H1 (cell line): Measurements from ENCODE around the gene PPARA. TPM values are rescaled to one million over a fixed set of nuclear protein-coding genes. Genes with fewer than 3 reads are reported as not detected.

Experiments
- CTCF ChIA-PET: fragments of 300-600 bp; sonication (Branson Sonifier 250); formaldehyde crosslinking; loops from one replicate; lab custom pipeline; 2021; ENCODE audit not compliant: partially characterized antibody; lab: Charles Lee
- POLR2A ChIA-PET: fragments of 300-600 bp; sonication (Branson Sonifier 250); formaldehyde crosslinking; loops from one replicate; lab custom pipeline; 2021; ENCODE audit warnings: inconsistent platforms; ENCODE audit not compliant: partially characterized antibody; lab: Charles Lee
- DNase-seq, 2 experiments: peaks; one replicate each; pipeline versions ENCODE4 v3.0.0 to v3.0.0-alpha.2; 2010 to 2022; ENCODE audit warnings: low spot score in 2 of 2, low read depth in 1 of 2, mixed read lengths in 1 of 2
- FAIRE-seq: peaks from 2 replicates; lab custom pipeline; 2011; peaks lifted over from hg19 to GRCh38; lab: Jason Lieb, UNC
- H2AFZ ChIP-seq: 2 replicates; pipeline ENCODE4 v1.8.1; 2012; ENCODE audit warnings: low read length, inconsistent platforms
- H2AK5ac ChIP-seq: 2 replicates; pipeline ENCODE4 v1.6.1; 2013; ENCODE audit warnings: low read depth, low read length
- H2BK120ac ChIP-seq: replicated peaks from 2 replicates; pipeline ENCODE3; 2013; ENCODE audit warnings: low read depth, low read length, inconsistent platforms
- H2BK12ac ChIP-seq: 2 replicates; pipeline ENCODE4 v1.6.1; 2013; ENCODE audit warnings: low read depth, low read length
- H2BK15ac ChIP-seq: 2 replicates; pipeline ENCODE4 v1.6.1; 2013; ENCODE audit warnings: low read length
- H2BK20ac ChIP-seq: 2 replicates; pipeline ENCODE4 v1.6.1; 2013; ENCODE audit warnings: low read length
- H2BK5ac ChIP-seq: 2 replicates; pipeline ENCODE4 v1.6.1; 2013; ENCODE audit warnings: low read depth, low read length
- H3K14ac ChIP-seq: 2 replicates; pipeline ENCODE4 v1.6.1; 2013; ENCODE audit warnings: inconsistent platforms; ENCODE audit not compliant: insufficient read length
- H3K18ac ChIP-seq: 2 replicates; pipeline ENCODE4 v1.6.1; 2013; ENCODE audit warnings: low read length; ENCODE audit errors: extremely low read depth
- H3K23ac ChIP-seq: 2 replicates; pipeline ENCODE4 v1.6.1; 2013; ENCODE audit warnings: inconsistent platforms; ENCODE audit not compliant: insufficient read length
- H3K23me2 ChIP-seq: 2 replicates; pipeline ENCODE4 v1.6.1; 2013; ENCODE audit warnings: low read depth, low read length
- H3K27ac ChIP-seq: 2 replicates; pipeline ENCODE4 v1.6.1; 2011; ENCODE audit warnings: low read depth, low read length, inconsistent platforms
- H3K27me3 ChIP-seq, 4 experiments: replicated peaks in 1 of 4; 1 replicate in 1 of 4; 2 replicates in 3 of 4; pipeline versions ENCODE4 v1.6.1 to v1.8.1; 2011 to 2013; ENCODE audit warnings: low read length in 3 of 4, mild to moderate bottlenecking in 3 of 4, inconsistent platforms in 2 of 4, mixed read lengths in 2 of 4, moderate library complexity in 1 of 4; ENCODE audit not compliant: control insufficient read depth in 3 of 4, insufficient read depth in 3 of 4; ENCODE audit errors: extremely low read depth in 1 of 4
- H3K36me3 ChIP-seq, 4 experiments: 2 replicates each; pipeline versions ENCODE4 v1.6.1 to v1.8.1; 2011 to 2013; ENCODE audit warnings: mild to moderate bottlenecking in 4 of 4, low read length in 3 of 4, moderate library complexity in 2 of 4, control low read depth in 1 of 4, inconsistent platforms in 1 of 4; ENCODE audit not compliant: insufficient read depth in 4 of 4, control insufficient read depth in 2 of 4
- H3K4ac ChIP-seq: replicated peaks from 2 replicates; pipeline ENCODE3; 2013; ENCODE audit warnings: low read length, low read depth, mixed read lengths, inconsistent platforms; ENCODE audit not compliant: insufficient read length
- H3K4me1 ChIP-seq, 4 experiments: replicated peaks in 1 of 4; 1 replicate in 1 of 4; 2 replicates in 3 of 4; pipeline versions ENCODE4 v1.6.1 to v1.8.1; 2011 to 2013; ENCODE audit warnings: low read length in 3 of 4, inconsistent platforms in 2 of 4, mixed read lengths in 1 of 4; ENCODE audit not compliant: insufficient read depth in 4 of 4, control insufficient read depth in 3 of 4
- H3K4me2 ChIP-seq, 2 experiments: 2 replicates each; pipeline versions ENCODE4 v1.6.1 to v1.8.1; 2011 to 2013; ENCODE audit warnings: low read depth in 2 of 2, low read length in 2 of 2, control low read depth in 1 of 2, inconsistent platforms in 1 of 2, mild to moderate bottlenecking in 1 of 2; ENCODE audit not compliant: insufficient read depth in 1 of 2
- H3K4me3 ChIP-seq, 4 experiments: fragments of 200-600, 300-600 bp in 1 of 4; sonication (generic), shearing (Covaris generic), sonication (Bioruptor Twin) in 1 of 4; 2 replicates each; pipeline versions ENCODE4 v1.5.1 to v1.8.1; 2011 to 2016; ENCODE audit warnings: low read length in 4 of 4, low read depth in 3 of 4, control low read depth in 2 of 4, inconsistent platforms in 2 of 4, mild to moderate bottlenecking in 2 of 4, mixed read lengths in 1 of 4, moderate library complexity in 1 of 4; ENCODE audit not compliant: insufficient read depth in 2 of 4; ENCODE audit errors: extremely low read depth in 1 of 4
- H3K56ac ChIP-seq: replicated peaks from 2 replicates; pipeline ENCODE3; 2013; ENCODE audit warnings: low read depth, mild to moderate bottlenecking, mixed read lengths, low read length, inconsistent platforms; ENCODE audit not compliant: insufficient read length
- H3K79me1 ChIP-seq: 2 replicates; pipeline ENCODE4 v1.6.1; 2013; ENCODE audit warnings: low read depth, low read length, control low read depth
- H3K79me2 ChIP-seq, 2 experiments: 2 replicates each; pipeline versions ENCODE4 v1.6.1 to v1.8.1; 2012 to 2013; ENCODE audit warnings: low read length in 2 of 2, mild to moderate bottlenecking in 2 of 2, inconsistent platforms in 1 of 2; ENCODE audit not compliant: insufficient read depth in 2 of 2, control insufficient read depth in 1 of 2
- H3K9ac ChIP-seq, 4 experiments: replicated peaks in 1 of 4; 1 replicate in 1 of 4; 2 replicates in 3 of 4; pipeline versions ENCODE4 v1.6.1 to v1.8.1; 2011 to 2013; ENCODE audit warnings: low read depth in 3 of 4, low read length in 3 of 4, control low read depth in 2 of 4, mild to moderate bottlenecking in 2 of 4, moderate library complexity in 2 of 4, inconsistent platforms in 1 of 4; ENCODE audit errors: extremely low read depth in 1 of 4
- H3K9me3 ChIP-seq, 2 experiments: 2 replicates each; pipeline versions ENCODE4 v1.6.1 to v1.8.1; 2012 to 2013; ENCODE audit warnings: mild to moderate bottlenecking in 2 of 2, moderate library complexity in 2 of 2, control low read depth in 1 of 2, inconsistent platforms in 1 of 2, low read depth in 1 of 2, low read length in 1 of 2, mixed read lengths in 1 of 2; ENCODE audit not compliant: insufficient read depth in 2 of 2
- H4K20me1 ChIP-seq, 2 experiments: replicated peaks in 1 of 2; 2 replicates each; pipeline versions ENCODE3 to v1.8.1; 2011 to 2013; ENCODE audit warnings: inconsistent platforms in 2 of 2, low read length in 2 of 2, mild to moderate bottlenecking in 1 of 2; ENCODE audit not compliant: insufficient read depth in 2 of 2, control insufficient read depth in 1 of 2
- H4K5ac ChIP-seq: 2 replicates; pipeline ENCODE4 v1.6.1; 2013; ENCODE audit warnings: low read length, low read depth, mixed read lengths, inconsistent platforms; ENCODE audit not compliant: insufficient read length
- H4K8ac ChIP-seq: 2 replicates; pipeline ENCODE4 v1.8.0; 2013; ENCODE audit warnings: mild to moderate bottlenecking, moderate library complexity, low read length, inconsistent platforms; ENCODE audit not compliant: insufficient read depth; ENCODE audit errors: extremely low read depth
- H4K91ac ChIP-seq: replicated peaks from 2 replicates; pipeline ENCODE3; 2013; ENCODE audit warnings: low read length, mixed read lengths, inconsistent platforms; ENCODE audit not compliant: insufficient read length
- CBX8 ChIP-seq: fragments of 300-800, 300-1000 bp; sonication (generic); IDR thresholded peaks from 2 replicates; pipeline ENCODE4 v1.7.1; 2016; ENCODE audit warnings: low read depth, low read length, borderline replicate concordance
- RAD21 ChIP-seq, 2 experiments: IDR thresholded peaks in 1 of 2; conservative IDR thresholded peaks in 1 of 2; 2 replicates each; pipeline ENCODE4 v1.6.1; 2011; ENCODE audit warnings: low read depth in 2 of 2, low read length in 2 of 2, improper control_type of control experiment in 1 of 2, inconsistent platforms in 1 of 2, mild to moderate bottlenecking in 1 of 2, moderate library complexity in 1 of 2
- TAF7 ChIP-seq: optimal IDR thresholded peaks from 2 replicates; pipeline ENCODE3; 2011; ENCODE audit warnings: low read depth, mild to moderate bottlenecking, inconsistent platforms, low read length, moderate library complexity, borderline replicate concordance
- WGBS, 2 experiments: shearing (Covaris generic) in 1 of 2; methylation state at CpG; one replicate each; pipeline versions ENCODE4 v1.1.6 to v1.1.7; 2013 to 2015; ENCODE audit warnings: low lambda C conversion rate in 2 of 2, mixed read lengths in 2 of 2, inconsistent platforms in 1 of 2, low coverage in 1 of 2, missing lambda C conversion rate in 1 of 2; ENCODE audit not compliant: insufficient replicate concordance in 2 of 2, insufficient coverage in 1 of 2, insufficient read length in 1 of 2; ENCODE audit errors: extremely low coverage in 1 of 2, missing lambda C conversion rate in 1 of 2; 5-methylcytosine and 5-hydroxymethylcytosine counted together
- polyA plus RNA-seq, 7 experiments: library from polyadenylated mRNA; depleted of rRNA in 3 of 7; stranded (reverse) in 5 of 7; unstranded in 2 of 7; fragments of >200 nt in 5 of 7; fragments of 200-250 nt in 2 of 7; gene quantifications; 1 replicate in 5 of 7; 2 replicates in 1 of 7; 4 replicates in 1 of 7; pipeline versions ENCODE4 v1.2.1 to v1.2.3, GENCODE V29; 2011 to 2013; ENCODE audit warnings: missing spikeins in 2 of 7, mixed read lengths in 2 of 7
- total RNA-seq: library from RNA; stranded (reverse); fragmentation: NEBNext Ultra II Directional; extraction: Animal tissue kit (Norgen Biotek cat#: 25700); gene quantifications from 2 replicates; pipeline ENCODE4 v1.2.1, GENCODE V29; 2021

The PPARA gene
- total and polyA plus RNA-seq, 2 of the 8 experiments (the other 6 are each of a cell fraction or from before 2014, with no cell fraction given), result 3.1 to 8.2 TPM

DNA sequence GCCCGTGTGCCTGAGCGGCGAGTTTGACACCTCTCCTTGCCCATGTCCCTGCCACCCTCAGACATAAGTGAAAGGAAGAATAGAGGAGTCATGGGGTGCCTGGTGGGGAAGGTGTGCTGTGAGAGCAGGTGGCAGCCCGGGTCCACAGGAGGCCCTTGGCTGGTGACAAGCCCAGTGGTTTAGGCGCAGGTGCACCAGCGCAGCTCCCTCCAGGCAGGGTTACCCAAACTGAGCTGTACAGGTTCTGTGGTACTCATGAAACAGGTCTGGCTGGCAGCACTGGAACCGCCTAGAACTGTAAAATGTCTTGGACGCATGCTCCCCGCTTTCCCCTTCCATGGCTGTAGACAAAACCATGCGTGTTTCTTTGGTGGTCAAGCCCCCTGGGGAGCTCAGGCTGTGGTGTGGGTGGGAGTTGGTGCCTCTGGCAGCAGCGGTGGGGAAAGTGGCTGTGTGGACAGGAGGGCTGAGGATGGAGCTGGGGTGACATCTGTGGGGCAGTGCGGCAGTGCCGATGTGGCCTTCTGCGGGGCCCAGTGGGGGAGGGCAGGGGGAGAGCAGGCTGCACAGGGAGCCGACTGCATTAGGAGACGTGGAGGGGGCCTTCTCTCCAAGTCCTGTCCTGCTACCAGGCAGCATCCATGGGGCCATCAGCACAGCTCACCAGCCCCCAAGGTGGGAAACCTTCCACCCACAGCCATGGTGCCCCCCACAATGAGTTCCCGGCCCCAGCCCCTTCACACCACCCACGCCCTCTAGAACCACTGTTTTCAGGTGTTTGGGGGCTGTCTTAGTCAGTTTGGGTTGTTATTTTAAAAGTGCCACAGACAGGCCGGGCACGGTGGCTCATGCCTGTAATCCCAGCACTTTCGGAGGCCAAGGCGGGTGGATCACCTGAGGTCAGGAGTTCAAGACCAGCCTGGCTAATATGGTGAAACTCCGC lies 140.8 kb downstream of the PPARA start:
- no peak overlapping the region for H3K18ac ChIP-seq
- 94% methylated on average over 21 of the region's 23 CpGs; no CpG with 5 or more reads in 1 of the 2 experiments for WGBS, 2 experiments
- TF ChIP-seq RAD21 (IDR thresholded peaks at IDR 0.05 in 1 of 2, conservative IDR thresholded peaks at IDR 0.05 in 1 of 2; ENCODE audit: low read depth in 2 of 2, low read length in 2 of 2) (no peak), CBX8 (no peak), TAF7 (no peak)
- TF ChIP-seq, all 59 proteins: peak for 0
- Histone ChIP-seq H2BK20ac (no peak overlapping the region), H2BK15ac (no peak overlapping the region), H2AK5ac (no peak overlapping the region), H3K56ac (no peak overlapping the region), H3K79me2 (no peaks in the 10 kb centered on the region), H3K27ac (no peak overlapping the region), H3K14ac (no peak overlapping the region), H3K9ac (no peak overlapping the region), H4K91ac (no peak overlapping the region), H3K4ac (no peak overlapping the region), H3K4me1 (peaks cover 0 to 7% (median 3%) of the 10 kb centered on the region in 4 experiments; a peak in 3 of 7 replicates), H3K36me3 (no peaks in the 10 kb centered on the region), H3K23me2 (peaks cover 6% of the 10 kb centered on the region; the same call in 1 of the 2 replicates), H4K5ac (no peak overlapping the region), H3K9me3 (no peaks in the 10 kb centered on the region), H3K4me3 (no peak overlapping the region), H2BK12ac (no peak overlapping the region), H3K23ac (no peak overlapping the region), H2AFZ (no peak overlapping the region), H2BK120ac (no peak overlapping the region), H4K20me1 (peaks cover 0 to 3% of the 10 kb centered on the region in 2 experiments), H3K79me1 (no peaks in the 10 kb centered on the region; the same call in 1 of the 2 replicates), H3K4me2 (no peak overlapping the region), H3K27me3 (no peaks in the 10 kb centered on the region), H2BK5ac (no peak overlapping the region), H4K8ac (no peak overlapping the region)
- ChIA-PET POLR2A (interaction anchor here (1.5 kb wide), 1 partner anchor 21 kb away, joined by 3 read pairs; no protein-coding TSS in a partner anchor), CTCF (no interaction called here)
- FAIRE-seq, result no peak
- no peak for DNase-seq
